ENCODE results near the gene PSMA4. TPM values are rescaled to one million over a fixed set of nuclear protein-coding genes. Genes with fewer than 3 reads are reported as not detected.

PSMA4 gene
- polyA plus RNA-seq, 1 of the 3 experiments (the other 2 are of a cell fraction) = 212 TPM

- ChIA-PET CTCF (interaction anchor here (1.0 to 3.4 kb wide), 11 partner anchors 9 to 257 kb away, joined by 3 to 12 read pairs (median 5); partner anchors contain the start of gene PSMA4), POLR2A (interaction anchor here (0.6 to 2.2 kb wide), 10 partner anchors 12 to 266 kb away, joined by 3 to 17 read pairs (median 4); partner anchors contain the start of genes CHRNA3, IREB2, PSMA4 and SKIC8)
- Histone ChIP-seq H3F3A (replicated peaks; ENCODE audit: insufficient read depth) (peaks cover 9% of the 10 kb centered on the region), H4K20me1 (ENCODE audit: insufficient read depth) (no peaks in the 10 kb centered on the region), H3K4me2 (peak within 1 kb of the TSS; percentile 91), H3K27ac (ENCODE audit: low read depth in 2 of 2, low read length in 1 of 2) (peak within 1 kb of the TSS; percentile 48 to 90), H3K27me3 (ENCODE audit: insufficient read depth) (no peaks in the 10 kb centered on the region), H3K9ac (peak within 1 kb of the TSS; percentile 62), H3K9me3 (no peaks in the 10 kb centered on the region), H2AFZ (ENCODE audit: low read depth) (peak within 1 kb of the TSS; percentile 84), H3K4me1 (ENCODE audit: control insufficient read depth in 1 of 2, insufficient read depth in 2 of 2, low read depth in 1 of 2, low read length in 1 of 2) (peaks cover 0 to 13% of the 10 kb centered on the region in 2 experiments; a peak in 2 of 4 replicates), H3K4me3 (ENCODE audit: low read depth in 2 of 2, low read length in 1 of 2) (peak within 1 kb of the TSS; percentile 73 to 80), H3K79me2 (ENCODE audit: insufficient read depth) (peaks cover 19% of the 10 kb centered on the region; the same call in 1 of the 2 replicates), H3K9me2 (no peaks in the 10 kb centered on the region), H3K36me3 (replicated peaks in 1 of 2; ENCODE audit: control insufficient read depth in 1 of 2, insufficient read depth in 2 of 2, low read length in 1 of 2) (no peaks in the 10 kb centered on the region)
- WGBS (ENCODE audit: low lambda C conversion rate) = 1% methylated on average over 30 of the region's 75 CpGs
- 0 out of 2 replicates have a peak, but pooled peaks have one; percentile 31 for TF ChIP-seq YY1 (IDR thresholded peaks at IDR 0.05; ENCODE audit: low read depth)
- no peak for TF ChIP-seq FOSL2 (IDR thresholded peaks at IDR 0.05; ENCODE audit: borderline replicate concordance, low read depth)
- peak in 1 of 2 experiments; percentile 65; a peak in 1 of 4 replicates for TF ChIP-seq EP300 (IDR thresholded peaks at IDR 0.05; ENCODE audit: borderline replicate concordance in 1 of 2, low read depth in 1 of 2, low read length in 1 of 2)
- TF ChIP-seq TAF1 (IDR thresholded peaks at IDR 0.05; ENCODE audit: borderline replicate concordance, low read depth, low read length) = peak; percentile 90
- TF ChIP-seq IRF3 (IDR thresholded peaks at IDR 0.05; ENCODE audit: low read depth, low read length) = no peak
- TF ChIP-seq MEF2A (IDR thresholded peaks at IDR 0.05; ENCODE audit: borderline replicate concordance, low read depth) = no peak
- no peak for TF ChIP-seq JUND (IDR thresholded peaks at IDR 0.05)
- TF ChIP-seq POLR2AphosphoS5 (IDR thresholded peaks at IDR 0.05; ENCODE audit: low read depth, low read length) = peak; percentile 73
- TF ChIP-seq CTCF (IDR thresholded peaks at IDR 0.05) = no peak
- peak; percentile 94 for TF ChIP-seq MXI1 (IDR thresholded peaks at IDR 0.05; ENCODE audit: low read depth, low read length)
- TF ChIP-seq REST (IDR thresholded peaks at IDR 0.05; ENCODE audit: low read depth, low read length) = no peak
- peak; percentile 53; the same call in 1 of the 2 replicates for TF ChIP-seq MAX (IDR thresholded peaks at IDR 0.05; ENCODE audit: low read depth)
- DNase-seq = peak; percentile 94
Observed at GRCh38 chr15:78565097-78565950, 25.1 kb downstream of the PSMA4 start, which contains the start of gene CHRNA5. Gene CHRNA5 (plus strand): TSS chr15:78565520. CDS start chr15:78565720, 200 bp downstream.

Measured in SK-N-SH (cell line).